AG04449 (cell line): Measurements from ENCODE around the gene FHOD3.

ENCODE experiments used
- CTCF ChIA-PET: fragments of 350-600 bp; formaldehyde crosslinking; extraction: SDS; loops from one replicate; lab custom pipeline; 2021; ENCODE audit warnings: antibody characterized with exemption; lab: Yijun Ruan, JAX
- POLR2A ChIA-PET: fragments of 400-600, 350-600 bp; formaldehyde crosslinking; extraction: SDS; loops from one replicate; lab custom pipeline; 2020; ENCODE audit warnings: antibody characterized with exemption, inconsistent platforms; lab: Yijun Ruan, JAX
- DNase-seq: peaks from one replicate; pipeline ENCODE4 v3.0.0-alpha.2; 2010; ENCODE audit warnings: low read depth, low spot score
- H3K4me3 ChIP-seq: 2 replicates; pipeline ENCODE4 v1.5.1; 2011; ENCODE audit warnings: low read depth, mild to moderate bottlenecking, control low read depth, low read length
- CTCF ChIP-seq: IDR thresholded peaks from one replicate; pipeline ENCODE4 v1.5.1; 2011; ENCODE audit warnings: mild to moderate bottlenecking, moderate library complexity, low read length, control low read depth, inconsistent platforms; ENCODE audit not compliant: insufficient read depth; ENCODE audit errors: missing control alignments

The FHOD3 gene

DNA sequence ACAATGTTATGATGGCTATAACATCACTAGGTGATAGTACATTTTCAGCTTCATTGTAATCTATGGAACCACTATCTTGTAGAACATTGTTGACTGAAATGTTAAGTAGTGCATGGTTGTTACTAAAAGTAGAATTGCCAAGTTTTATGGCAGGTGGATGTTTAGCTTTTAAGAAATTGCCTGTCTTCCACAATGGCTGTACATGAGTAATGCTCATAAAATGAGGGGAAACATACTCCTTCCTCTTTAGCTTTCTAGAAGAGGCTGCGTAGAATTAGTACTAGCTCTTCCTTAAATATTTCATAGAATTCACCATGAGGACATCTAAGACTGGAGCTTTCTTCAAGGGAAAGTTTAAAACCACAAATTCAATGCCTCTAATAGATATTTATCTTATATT is 370.3 kb downstream of the FHOD3 start:
- no peak overlapping the region for H3K4me3 ChIP-seq
- ChIA-PET POLR2A (no interaction called here), CTCF (interaction anchor here (1.3 to 2.7 kb wide), 2 partner anchors 20 to 90 kb away, joined by 6 to 31 read pairs; no protein-coding TSS in a partner anchor)
- no peak for TF ChIP-seq CTCF
- no peak for DNase-seq

DNA sequence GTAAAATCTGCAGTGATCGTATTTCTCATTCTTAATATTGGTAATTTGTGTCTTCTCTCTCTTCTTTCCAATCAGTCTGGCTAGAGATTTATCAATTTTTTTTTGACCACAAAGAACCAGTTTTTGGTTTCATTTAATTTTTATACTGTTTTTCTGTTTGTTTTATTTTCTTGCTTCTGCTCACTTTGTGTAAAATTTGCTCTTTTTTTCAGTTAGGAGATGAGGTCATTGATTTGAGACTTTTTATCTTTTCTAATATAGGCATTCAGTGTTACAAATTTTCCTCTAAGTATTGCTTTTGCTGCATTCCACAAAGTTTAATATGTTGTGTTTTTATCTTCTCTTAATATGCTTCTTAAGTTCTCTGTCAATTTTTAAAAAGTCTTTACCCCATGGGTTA is 370.8 kb downstream of the FHOD3 start:
- CTCF ChIA-PET, result interaction anchor here (0.6 to 2.7 kb wide), 4 partner anchors 9 to 89 kb away, joined by 3 to 31 read pairs (median 5); no protein-coding TSS in a partner anchor
- no peak for DNase-seq
- TF ChIP-seq CTCF, result no peak
- H3K4me3 ChIP-seq, result no peak overlapping the region
- POLR2A ChIA-PET, result no interaction called here

DNA sequence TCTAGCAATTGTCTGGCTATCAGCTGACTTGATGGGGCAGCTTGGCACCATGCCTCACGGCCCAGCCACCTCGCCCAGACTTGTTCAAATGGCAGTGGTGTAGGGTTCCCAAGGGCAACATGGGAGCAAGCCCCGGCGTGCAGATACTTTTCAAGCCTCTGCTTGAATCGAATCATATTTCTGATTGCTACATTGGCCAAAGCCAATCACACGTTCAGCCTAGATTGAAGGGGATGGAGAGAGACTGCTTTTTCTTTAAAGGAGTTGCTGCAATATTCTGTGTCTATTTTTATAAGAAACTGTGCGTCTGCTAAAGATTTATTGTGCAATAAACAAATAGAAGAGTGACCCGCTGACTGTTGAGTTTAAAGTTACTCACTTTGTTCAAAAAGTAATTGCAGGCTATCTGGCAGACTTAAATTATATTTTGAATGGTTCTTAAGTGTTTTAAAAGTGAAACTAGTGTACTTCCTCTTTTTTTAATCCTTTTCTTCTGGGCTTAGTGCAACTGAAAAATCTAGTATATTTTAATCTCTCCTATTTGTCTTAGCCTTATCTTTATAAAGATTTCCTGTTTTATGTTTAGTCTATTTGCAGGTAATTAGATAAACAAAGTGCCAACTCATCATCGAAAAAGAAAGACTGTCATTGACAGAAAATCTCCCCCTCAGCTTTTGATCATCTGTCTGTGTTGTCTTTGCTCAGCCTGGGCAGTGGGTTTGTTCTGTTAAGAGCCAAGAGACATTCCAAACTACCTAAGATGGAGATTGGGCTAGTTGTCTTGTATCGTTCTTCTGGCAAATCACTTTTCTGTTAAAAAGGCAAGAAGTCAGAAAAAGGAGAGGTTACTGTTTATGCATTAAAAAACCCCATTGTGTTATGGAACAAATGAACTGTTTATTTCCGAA is 375.2 kb downstream of the FHOD3 start:
- ChIA-PET CTCF (interaction anchor here (3.8 kb wide), 1 partner anchor 15 kb away, joined by 38 read pairs; no protein-coding TSS in a partner anchor), POLR2A (no interaction called here)
- no peak overlapping the region for H3K4me3 ChIP-seq
- no peak for DNase-seq
- no peak for TF ChIP-seq CTCF

GRCh38 chr18:36673452-36673851 is 375.9 kb downstream of the FHOD3 start:
- H3K4me3 ChIP-seq, result no peak overlapping the region
- TF ChIP-seq CTCF, result no peak
- CTCF ChIA-PET, result interaction anchor here (3.8 kb wide), 1 partner anchor 14 kb away, joined by 38 read pairs; no protein-coding TSS in a partner anchor
- POLR2A ChIA-PET, result no interaction called here
- DNase-seq, result no peak

DNA sequence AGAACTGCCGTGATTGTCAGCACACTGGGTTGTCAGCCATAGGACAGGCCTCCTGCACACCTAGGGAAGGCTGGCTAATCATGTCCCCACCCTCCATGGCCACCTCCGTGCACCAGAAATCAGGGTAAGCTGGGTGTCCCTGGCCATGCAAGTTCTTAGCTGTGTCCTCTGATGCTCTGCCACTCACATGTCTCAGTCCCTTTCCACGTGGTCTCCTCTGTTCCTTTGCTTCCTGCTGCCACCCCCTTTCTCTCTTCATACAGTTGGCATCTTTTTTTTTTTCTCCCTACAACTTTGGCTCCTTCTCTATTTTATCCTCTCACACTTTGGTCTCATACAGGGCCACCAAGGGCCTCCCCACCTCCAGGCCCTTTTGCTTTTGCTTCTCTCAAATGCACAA is 377.6 kb downstream of the FHOD3 start:
- TF ChIP-seq CTCF, result no peak
- H3K4me3 ChIP-seq, result no peak overlapping the region
- no peak for DNase-seq
- ChIA-PET CTCF (interaction anchor here (2.8 kb wide), 1 partner anchor 13 kb away, joined by 33 read pairs; no protein-coding TSS in a partner anchor), POLR2A (no interaction called here)

DNA sequence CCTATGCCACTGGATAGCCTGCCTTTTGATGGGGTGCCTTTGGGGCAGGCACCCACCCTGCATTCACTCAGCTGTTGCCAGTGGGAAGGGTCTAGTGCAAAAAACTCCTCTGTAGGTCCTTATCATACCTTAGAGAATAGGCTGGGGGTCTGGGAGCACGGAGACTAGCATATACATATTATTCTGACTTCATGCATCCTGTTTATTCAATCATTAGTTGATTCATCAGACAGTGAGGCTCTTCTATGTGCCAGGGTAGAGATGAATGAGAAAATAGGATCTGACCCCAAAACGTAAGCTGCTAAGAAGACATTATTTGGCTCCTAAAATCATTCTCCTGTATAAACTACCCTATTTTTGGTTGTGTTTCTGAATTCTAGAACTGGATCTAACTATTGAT is 378.0 kb downstream of the FHOD3 start:
- DNase-seq, result no peak
- no peak for TF ChIP-seq CTCF
- no peak overlapping the region for H3K4me3 ChIP-seq
- POLR2A ChIA-PET, result no interaction called here
- CTCF ChIA-PET, result interaction anchor here (2.8 kb wide), 1 partner anchor 12 kb away, joined by 33 read pairs; no protein-coding TSS in a partner anchor
